ENCODE measurements around the gene C4orf50. TPM values are rescaled to one million over a fixed set of nuclear protein-coding genes. Genes with fewer than 3 reads are reported as not detected.
A peak's percentile ranks its signal among the peaks of the same experiment; 100 is the strongest.

C4orf50 gene
- total and polyA plus RNA-seq, 2 donors: 0.14 to 0.66 TPM

- 97% methylated on average over 16 of the region's 16 CpGs for WGBS
- H3K27me3 ChIP-seq (ENCODE audit: control insufficient read depth in 2 of 2, insufficient read depth in 1 of 2, low read length in 1 of 2): no peaks in the 10 kb centered on the region
- H3K9me3 ChIP-seq (ENCODE audit: control insufficient read depth in 2 of 2, insufficient read depth in 1 of 2, low read length in 1 of 2): no peaks in the 10 kb centered on the region
- H3K4me3 ChIP-seq (ENCODE audit: low read length in 2 of 2): no peak overlapping the region
- H3K27ac ChIP-seq (ENCODE audit: low read depth in 1 of 2, low read length in 1 of 2): no peak overlapping the region
- DNase-seq (ENCODE audit: low read depth in 6 of 9, low spot score in 9 of 9): no peak
- H3K36me3 ChIP-seq (ENCODE audit: control insufficient read depth in 2 of 2, insufficient read depth in 2 of 2, low read length in 1 of 2): no peaks in the 10 kb centered on the region
- H3K4me1 ChIP-seq (ENCODE audit: control insufficient read depth in 2 of 2, insufficient read depth in 2 of 2, low read length in 2 of 2): no peaks in the 10 kb centered on the region
These were observed 17.6 kb upstream of the C4orf50 start for GRCh38 chr4:6035786-6036185.

- no peaks in the 10 kb centered on the region for H3K27me3 ChIP-seq (ENCODE audit: control insufficient read depth in 2 of 2, insufficient read depth in 1 of 2, low read length in 1 of 2)
- 74% methylated on average over 4 of the region's 4 CpGs for WGBS
These were observed 15.2 kb upstream of the C4orf50 start for GRCh38 chr4:6033381-6033780.

GRCh38 chr4:6032249-6033244 is 14.3 kb upstream of the C4orf50 start:
- no peaks in the 10 kb centered on the region for H3K9me3 ChIP-seq (ENCODE audit: control insufficient read depth in 2 of 2, insufficient read depth in 1 of 2, low read length in 1 of 2)
- no peaks in the 10 kb centered on the region for H3K36me3 ChIP-seq (ENCODE audit: control insufficient read depth in 2 of 2, insufficient read depth in 2 of 2, low read length in 1 of 2)
- no peak overlapping the region for H3K27ac ChIP-seq (ENCODE audit: low read depth in 1 of 2, low read length in 1 of 2)
- no peaks in the 10 kb centered on the region for H3K27me3 ChIP-seq (ENCODE audit: control insufficient read depth in 2 of 2, insufficient read depth in 1 of 2, low read length in 1 of 2)
- no peaks in the 10 kb centered on the region for H3K4me1 ChIP-seq (ENCODE audit: control insufficient read depth in 2 of 2, insufficient read depth in 2 of 2, low read length in 2 of 2)
- no peak overlapping the region for H3K4me3 ChIP-seq (ENCODE audit: low read length in 2 of 2)
- WGBS: 81% methylated on average over 11 of the region's 11 CpGs
- DNase-seq (ENCODE audit: low read depth in 6 of 9, low spot score in 9 of 9): peak in 1 of 9 donors; percentile 20

More at GRCh38 chr4:6033381-6033780, 15.2 kb upstream of the C4orf50 start:
- H3K9me3 ChIP-seq (ENCODE audit: control insufficient read depth in 2 of 2, insufficient read depth in 1 of 2, low read length in 1 of 2): no peaks in the 10 kb centered on the region
- no peaks in the 10 kb centered on the region for H3K36me3 ChIP-seq (ENCODE audit: control insufficient read depth in 2 of 2, insufficient read depth in 2 of 2, low read length in 1 of 2)
- no peak for DNase-seq (ENCODE audit: low read depth in 6 of 9, low spot score in 9 of 9)
- no peaks in the 10 kb centered on the region for H3K4me1 ChIP-seq (ENCODE audit: control insufficient read depth in 2 of 2, insufficient read depth in 2 of 2, low read length in 2 of 2)
- no peak overlapping the region for H3K4me3 ChIP-seq (ENCODE audit: low read length in 2 of 2)
- no peak overlapping the region for H3K27ac ChIP-seq (ENCODE audit: low read depth in 1 of 2, low read length in 1 of 2)

GRCh38 chr4:6031846-6032245 is 13.6 kb upstream of the C4orf50 start:
- no peak overlapping the region for H3K27ac ChIP-seq (ENCODE audit: low read depth in 1 of 2, low read length in 1 of 2)
- DNase-seq (ENCODE audit: low read depth in 6 of 9, low spot score in 9 of 9): no peak
- no peaks in the 10 kb centered on the region for H3K4me1 ChIP-seq (ENCODE audit: control insufficient read depth in 2 of 2, insufficient read depth in 2 of 2, low read length in 2 of 2)
- no peaks in the 10 kb centered on the region for H3K36me3 ChIP-seq (ENCODE audit: control insufficient read depth in 2 of 2, insufficient read depth in 2 of 2, low read length in 1 of 2)
- H3K4me3 ChIP-seq (ENCODE audit: low read length in 2 of 2): no peak overlapping the region
- no peaks in the 10 kb centered on the region for H3K9me3 ChIP-seq (ENCODE audit: control insufficient read depth in 2 of 2, insufficient read depth in 1 of 2, low read length in 1 of 2)
- 42% methylated on average over 5 of the region's 5 CpGs for WGBS
- no peaks in the 10 kb centered on the region for H3K27me3 ChIP-seq (ENCODE audit: control insufficient read depth in 2 of 2, insufficient read depth in 1 of 2, low read length in 1 of 2)

GRCh38 chr4:6030679-6031078 is 12.4 kb upstream of the C4orf50 start:
- H3K36me3 ChIP-seq (ENCODE audit: control insufficient read depth in 2 of 2, insufficient read depth in 2 of 2, low read length in 1 of 2): no peaks in the 10 kb centered on the region
- no peaks in the 10 kb centered on the region for H3K27me3 ChIP-seq (ENCODE audit: control insufficient read depth in 2 of 2, insufficient read depth in 1 of 2, low read length in 1 of 2)
- no peaks in the 10 kb centered on the region for H3K4me1 ChIP-seq (ENCODE audit: control insufficient read depth in 2 of 2, insufficient read depth in 2 of 2, low read length in 2 of 2)
- no peak for DNase-seq (ENCODE audit: low read depth in 6 of 9, low spot score in 9 of 9)
- WGBS: 93% methylated on average over 7 of the region's 7 CpGs
- no peaks in the 10 kb centered on the region for H3K9me3 ChIP-seq (ENCODE audit: control insufficient read depth in 2 of 2, insufficient read depth in 1 of 2, low read length in 1 of 2)
- no peak overlapping the region for H3K4me3 ChIP-seq (ENCODE audit: low read length in 2 of 2)
- no peak overlapping the region for H3K27ac ChIP-seq (ENCODE audit: low read depth in 1 of 2, low read length in 1 of 2)

- H3K27me3 ChIP-seq (ENCODE audit: control insufficient read depth in 2 of 2, insufficient read depth in 1 of 2, low read length in 1 of 2): no peaks in the 10 kb centered on the region
- no peak overlapping the region for H3K4me3 ChIP-seq (ENCODE audit: low read length in 2 of 2)
- H3K36me3 ChIP-seq (ENCODE audit: control insufficient read depth in 2 of 2, insufficient read depth in 2 of 2, low read length in 1 of 2): no peaks in the 10 kb centered on the region
- no peak overlapping the region for H3K27ac ChIP-seq (ENCODE audit: low read depth in 1 of 2, low read length in 1 of 2)
- WGBS: 77% methylated on average over 6 of the region's 6 CpGs
- no peak for DNase-seq (ENCODE audit: low read depth in 6 of 9, low spot score in 9 of 9)
- no peaks in the 10 kb centered on the region for H3K4me1 ChIP-seq (ENCODE audit: control insufficient read depth in 2 of 2, insufficient read depth in 2 of 2, low read length in 2 of 2)
- H3K9me3 ChIP-seq (ENCODE audit: control insufficient read depth in 2 of 2, insufficient read depth in 1 of 2, low read length in 1 of 2): no peaks in the 10 kb centered on the region
These were observed 11.0 kb upstream of the C4orf50 start for GRCh38 chr4:6029254-6029653.

- no peaks in the 10 kb centered on the region for H3K9me3 ChIP-seq (ENCODE audit: control insufficient read depth in 2 of 2, insufficient read depth in 1 of 2, low read length in 1 of 2)
- 87% methylated on average over 10 of the region's 10 CpGs for WGBS
- H3K27me3 ChIP-seq (ENCODE audit: control insufficient read depth in 2 of 2, insufficient read depth in 1 of 2, low read length in 1 of 2): no peaks in the 10 kb centered on the region
- no peaks in the 10 kb centered on the region for H3K36me3 ChIP-seq (ENCODE audit: control insufficient read depth in 2 of 2, insufficient read depth in 2 of 2, low read length in 1 of 2)
- DNase-seq (ENCODE audit: low read depth in 6 of 9, low spot score in 9 of 9): no peak
- no peak overlapping the region for H3K27ac ChIP-seq (ENCODE audit: low read depth in 1 of 2, low read length in 1 of 2)
- H3K4me3 ChIP-seq (ENCODE audit: low read length in 2 of 2): no peak overlapping the region
- H3K4me1 ChIP-seq (ENCODE audit: control insufficient read depth in 2 of 2, insufficient read depth in 2 of 2, low read length in 2 of 2): no peaks in the 10 kb centered on the region
These were observed 9.9 kb upstream of the C4orf50 start for GRCh38 chr4:6028168-6028567.

- no peaks in the 10 kb centered on the region for H3K27me3 ChIP-seq (ENCODE audit: control insufficient read depth in 2 of 2, insufficient read depth in 1 of 2, low read length in 1 of 2)
- no peak for DNase-seq (ENCODE audit: low read depth in 6 of 9, low spot score in 9 of 9)
- no peaks in the 10 kb centered on the region for H3K9me3 ChIP-seq (ENCODE audit: control insufficient read depth in 2 of 2, insufficient read depth in 1 of 2, low read length in 1 of 2)
- no peak overlapping the region for H3K4me3 ChIP-seq (ENCODE audit: low read length in 2 of 2)
- H3K4me1 ChIP-seq (ENCODE audit: control insufficient read depth in 2 of 2, insufficient read depth in 2 of 2, low read length in 2 of 2): no peaks in the 10 kb centered on the region
- no peak overlapping the region for H3K27ac ChIP-seq (ENCODE audit: low read depth in 1 of 2, low read length in 1 of 2)
- WGBS: 89% methylated on average over 9 of the region's 9 CpGs
- H3K36me3 ChIP-seq (ENCODE audit: control insufficient read depth in 2 of 2, insufficient read depth in 2 of 2, low read length in 1 of 2): no peaks in the 10 kb centered on the region
These were observed 9.2 kb upstream of the C4orf50 start for GRCh38 chr4:6027392-6027791.

GRCh38 chr4:6024313-6024960 is 6.2 kb upstream of the C4orf50 start:
- Histone ChIP-seq H3K36me3 (ENCODE audit: control insufficient read depth in 2 of 2, insufficient read depth in 2 of 2, low read length in 1 of 2) (no peaks in the 10 kb centered on the region), H3K27me3 (ENCODE audit: control insufficient read depth in 2 of 2, insufficient read depth in 1 of 2, low read length in 1 of 2) (no peaks in the 10 kb centered on the region), H3K4me3 (ENCODE audit: low read length in 2 of 2) (no peak overlapping the region), H3K27ac (ENCODE audit: low read depth in 1 of 2, low read length in 1 of 2) (no peak overlapping the region), H3K9me3 (ENCODE audit: control insufficient read depth in 2 of 2, insufficient read depth in 1 of 2, low read length in 1 of 2) (no peaks in the 10 kb centered on the region), H3K4me1 (ENCODE audit: control insufficient read depth in 2 of 2, insufficient read depth in 2 of 2, low read length in 2 of 2) (no peaks in the 10 kb centered on the region)
- no peak for DNase-seq (ENCODE audit: low read depth in 6 of 9, low spot score in 9 of 9)
- WGBS: 88% methylated on average over 20 of the region's 20 CpGs
